GM21447 (cell line): Measurements from ENCODE around the gene MGAT4A.
"Not testable (repeated sequence)": the region's sequence is repeated elsewhere in the genome, so short reads cannot be mapped to it uniquely, and the experiment has no call there.

Experiments used
- ATAC-seq: cut with Tn5 transposase; IDR thresholded peaks from one replicate; pipeline ENCODE4 v1.9.1; 2021; ENCODE audit not compliant: unreplicated experiment

Gene MGAT4A

DNA sequence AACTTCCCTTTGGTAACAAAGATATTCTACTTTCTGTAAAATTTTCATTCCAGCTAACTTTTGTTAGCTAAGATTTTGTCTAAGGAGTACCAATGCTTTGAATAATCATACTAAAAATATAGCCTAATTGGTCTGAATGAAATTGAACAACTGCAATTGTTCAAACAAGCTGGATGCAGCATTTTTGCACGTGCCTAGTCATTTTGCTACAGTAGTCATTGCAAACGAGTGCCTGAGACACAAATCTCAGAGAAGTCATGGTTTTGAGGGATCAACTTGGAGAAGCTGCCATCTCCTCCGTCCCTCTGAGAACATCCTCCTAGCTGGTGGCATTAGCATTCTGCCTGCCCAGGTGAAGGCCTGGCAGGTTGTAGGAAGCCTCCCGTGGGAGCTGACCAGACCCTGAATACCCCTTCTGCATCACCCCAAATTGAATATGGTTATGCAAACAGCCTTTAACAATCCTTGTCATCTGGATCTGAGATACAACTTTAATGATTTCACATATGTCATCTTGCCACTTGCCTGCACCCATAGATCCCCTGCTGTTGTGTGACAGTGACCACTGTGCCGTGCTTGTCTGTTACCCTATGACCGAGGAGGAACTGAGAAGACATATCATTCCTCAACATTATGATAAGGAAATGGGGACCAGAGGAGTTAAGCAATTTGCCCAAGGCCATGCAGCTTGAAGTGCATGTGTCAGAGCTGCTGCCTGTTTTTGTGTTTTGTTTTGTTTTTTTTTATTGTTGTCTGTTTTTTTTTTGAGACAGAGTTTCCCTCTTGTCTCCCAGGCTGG, 29.1 kb upstream of the MGAT4A start:
- no peak for ATAC-seq

DNA sequence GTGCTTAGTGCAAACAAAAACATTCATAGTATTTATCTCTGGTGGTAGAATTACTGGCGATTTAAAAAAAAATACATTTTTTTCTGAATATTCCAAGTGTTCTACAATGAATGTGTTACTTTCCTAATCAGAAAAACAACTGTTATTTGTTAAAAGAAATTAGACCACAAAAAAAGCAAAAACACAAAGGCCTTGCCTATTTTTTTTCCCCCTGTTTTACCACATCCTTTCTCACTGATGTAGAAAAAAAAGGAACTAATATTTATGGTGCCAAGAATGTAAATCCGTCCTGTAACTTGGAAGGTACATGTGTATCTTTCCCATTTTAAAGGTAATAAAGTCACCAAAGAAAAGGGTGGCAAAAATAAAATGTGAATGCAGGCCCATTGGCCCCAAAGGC, 28.4 kb upstream of the MGAT4A start:
- no peak for ATAC-seq

DNA sequence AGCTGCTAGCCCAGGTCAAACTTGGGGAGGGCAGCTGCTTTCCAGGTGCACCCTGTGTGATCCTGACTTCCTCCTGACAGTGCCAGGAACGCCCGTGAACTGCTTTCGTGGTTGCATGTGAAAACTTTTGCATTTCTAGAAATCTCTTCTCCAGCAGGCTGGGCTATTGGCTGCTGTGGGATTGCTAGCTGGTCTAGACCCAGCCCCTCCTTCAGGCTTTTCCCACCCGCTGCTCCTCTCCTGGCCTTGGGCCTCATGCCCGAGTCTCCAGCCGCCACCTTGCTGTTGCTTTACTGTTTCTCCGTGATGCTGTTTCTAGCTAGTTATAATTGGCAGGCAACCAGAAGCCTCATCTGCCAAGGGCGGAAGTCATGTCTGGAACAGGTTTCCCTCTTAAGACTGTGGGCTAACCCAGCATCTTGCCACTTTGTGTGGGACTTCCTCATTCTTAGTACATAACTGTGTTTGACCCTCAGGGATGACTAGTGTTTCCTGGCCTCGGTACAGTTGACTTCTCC, 27.0 kb upstream of the MGAT4A start:
- ATAC-seq = peak; percentile 94

- ATAC-seq = no peak
Observed at GRCh38 chr2:98753801-98754200, 22.9 kb upstream of the MGAT4A start.

GRCh38 chr2:98752711-98753110, 21.8 kb upstream of the MGAT4A start:
- not testable (repeated sequence) for ATAC-seq

- no peak for ATAC-seq
Observed at GRCh38 chr2:98751748-98752147, 20.8 kb upstream of the MGAT4A start.

GRCh38 chr2:98750593-98751282, 19.8 kb upstream of the MGAT4A start:
- ATAC-seq = no peak

- no peak for ATAC-seq
Observed at GRCh38 chr2:98749066-98749450, 18.1 kb upstream of the MGAT4A start.

DNA sequence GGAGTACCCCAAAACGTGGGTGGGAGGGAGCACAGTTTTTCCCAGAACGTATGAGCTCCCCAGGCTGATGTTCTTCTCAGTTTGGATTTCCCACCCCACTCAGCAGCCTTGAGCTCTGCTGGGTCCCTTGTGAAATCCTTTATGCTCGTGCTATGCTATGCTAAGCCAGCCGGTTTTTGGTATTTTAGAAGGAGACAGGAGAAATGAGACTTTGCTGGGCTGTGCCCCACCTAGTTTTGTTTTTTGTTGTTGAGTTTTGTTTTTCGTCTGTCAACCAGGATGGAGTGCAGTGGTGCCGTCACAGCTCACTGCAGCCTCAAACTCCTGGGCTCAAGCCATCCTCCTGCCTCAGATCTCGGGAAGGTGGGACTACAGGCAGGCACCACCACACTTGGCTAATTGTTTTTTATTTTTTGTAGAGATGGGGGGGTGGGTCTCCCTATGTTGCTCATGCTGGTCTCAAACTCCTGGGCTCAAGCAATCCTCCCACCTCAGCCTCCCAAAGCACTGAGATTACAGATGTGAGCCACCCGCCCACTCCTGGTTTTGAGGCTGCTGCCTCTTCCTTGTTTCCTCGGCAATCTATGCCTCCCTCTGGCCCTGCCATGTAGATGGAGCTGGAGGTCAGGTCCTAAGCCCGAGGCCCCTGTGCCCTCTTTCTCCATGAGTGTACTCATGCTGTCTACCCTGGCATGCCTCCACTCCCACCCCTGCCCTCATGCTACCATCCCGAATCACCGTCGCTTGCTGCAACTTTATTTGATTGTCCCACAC, 17.5 kb upstream of the MGAT4A start:
- ATAC-seq = no peak

DNA sequence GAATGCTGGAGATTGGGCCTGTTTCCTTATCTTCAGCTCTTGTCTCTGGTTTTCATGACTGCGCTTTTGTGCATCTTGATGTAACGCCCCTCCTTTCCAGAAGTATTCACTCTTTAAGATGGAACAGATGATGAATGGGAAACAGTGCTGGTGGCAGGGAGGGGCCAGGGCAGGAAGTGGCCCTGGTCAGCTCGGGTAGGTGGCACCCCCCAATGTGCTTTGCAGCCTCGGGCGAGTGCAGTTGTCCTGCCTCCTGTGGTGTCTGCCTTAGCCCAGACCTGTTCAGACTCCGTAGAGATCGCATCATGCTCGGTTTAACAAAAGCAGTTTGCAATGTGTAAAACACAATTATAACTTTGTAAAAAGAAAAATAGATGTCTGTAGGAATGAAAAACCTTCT, 17.0 kb upstream of the MGAT4A start:
- no peak for ATAC-seq

DNA sequence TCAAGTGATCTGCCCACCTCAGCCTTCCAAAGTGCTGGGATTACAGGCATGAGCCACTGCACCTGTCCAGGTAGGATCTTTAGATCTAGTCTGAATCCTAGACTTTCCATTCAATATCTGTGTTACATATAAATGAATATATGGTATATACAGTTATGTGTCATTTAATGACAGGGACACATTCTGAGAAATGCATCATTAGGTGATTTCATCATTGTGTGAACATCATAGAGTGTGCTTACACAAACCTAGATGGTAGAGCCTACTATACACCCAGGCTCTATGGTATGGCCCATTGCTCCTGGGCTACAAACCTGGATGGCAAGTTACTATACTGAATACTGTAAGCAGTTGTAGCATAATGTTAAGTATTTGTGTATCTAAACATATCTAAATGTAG, 15.5 kb upstream of the MGAT4A start:
- ATAC-seq = no peak

DNA sequence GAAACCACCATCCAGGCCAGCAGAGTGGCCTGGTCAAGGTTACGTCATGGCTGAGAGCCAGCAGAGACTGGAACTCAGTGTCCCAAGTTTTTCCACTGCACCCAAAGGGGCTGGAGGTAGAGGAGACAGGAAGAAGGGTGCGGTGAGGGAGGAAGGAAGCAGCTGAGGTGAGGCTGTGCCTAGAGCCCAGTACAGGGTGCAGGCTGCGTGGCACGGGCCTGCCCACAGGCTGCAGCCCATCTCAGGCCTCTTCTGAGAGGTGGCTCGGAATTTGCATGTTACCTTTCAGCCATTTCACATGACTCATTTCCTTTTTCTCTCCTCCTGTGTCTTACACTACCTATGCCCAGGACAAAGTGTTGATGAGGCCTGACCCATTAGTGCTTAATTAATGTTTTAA, 13.7 kb upstream of the MGAT4A start:
- ATAC-seq = no peak

DNA sequence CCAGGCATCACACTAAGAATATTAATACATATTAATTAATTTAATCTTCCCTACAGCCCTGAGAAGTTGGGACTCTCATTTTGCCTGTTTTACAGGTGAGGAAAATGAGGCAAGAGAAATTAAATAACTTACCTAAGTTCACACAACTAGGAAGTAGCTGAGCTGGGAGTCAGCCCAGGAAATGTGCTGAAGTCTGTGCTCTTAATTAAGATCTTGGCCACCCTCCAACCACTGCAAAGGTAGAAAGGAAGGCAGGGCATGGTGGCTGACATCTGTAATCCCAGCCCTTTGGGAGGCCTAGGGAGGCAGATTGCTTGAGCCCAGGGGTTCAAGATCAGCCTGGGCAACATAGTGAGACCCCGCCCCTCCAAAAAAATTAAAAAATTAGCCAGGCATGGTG, 12.9 kb upstream of the MGAT4A start:
- no peak for ATAC-seq

- no peak for ATAC-seq
Observed at GRCh38 chr2:98739020-98739419, 8.1 kb upstream of the MGAT4A start.

- ATAC-seq = no peak
Observed at GRCh38 chr2:98738304-98738703, 7.4 kb upstream of the MGAT4A start.

GRCh38 chr2:98737848-98738247, 6.9 kb upstream of the MGAT4A start:
- ATAC-seq = no peak

GRCh38 chr2:98736464-98736889, 5.5 kb upstream of the MGAT4A start:
- no peak for ATAC-seq

- no peak for ATAC-seq
Observed at GRCh38 chr2:98734823-98735260, 3.9 kb upstream of the MGAT4A start.

DNA sequence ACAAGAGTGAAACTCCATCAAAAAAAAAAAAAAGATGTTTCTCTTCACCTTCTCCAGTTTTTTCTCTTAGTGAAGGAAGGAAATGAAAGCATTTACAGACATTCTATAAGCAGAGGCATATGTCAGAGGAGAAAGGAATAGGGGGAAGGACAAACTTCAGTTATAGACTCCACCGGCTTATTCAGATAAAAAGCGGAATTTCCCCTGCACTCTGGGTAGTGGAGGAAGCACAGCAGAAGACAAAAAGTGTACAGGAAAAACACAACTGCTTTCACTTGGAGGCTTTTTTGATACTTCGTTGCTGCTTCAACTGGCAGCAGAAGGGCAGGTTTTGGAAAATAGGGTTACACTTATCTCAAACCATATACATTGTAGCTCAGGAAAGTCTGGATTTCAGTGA, 3.2 kb upstream of the MGAT4A start:
- no peak for ATAC-seq

DNA sequence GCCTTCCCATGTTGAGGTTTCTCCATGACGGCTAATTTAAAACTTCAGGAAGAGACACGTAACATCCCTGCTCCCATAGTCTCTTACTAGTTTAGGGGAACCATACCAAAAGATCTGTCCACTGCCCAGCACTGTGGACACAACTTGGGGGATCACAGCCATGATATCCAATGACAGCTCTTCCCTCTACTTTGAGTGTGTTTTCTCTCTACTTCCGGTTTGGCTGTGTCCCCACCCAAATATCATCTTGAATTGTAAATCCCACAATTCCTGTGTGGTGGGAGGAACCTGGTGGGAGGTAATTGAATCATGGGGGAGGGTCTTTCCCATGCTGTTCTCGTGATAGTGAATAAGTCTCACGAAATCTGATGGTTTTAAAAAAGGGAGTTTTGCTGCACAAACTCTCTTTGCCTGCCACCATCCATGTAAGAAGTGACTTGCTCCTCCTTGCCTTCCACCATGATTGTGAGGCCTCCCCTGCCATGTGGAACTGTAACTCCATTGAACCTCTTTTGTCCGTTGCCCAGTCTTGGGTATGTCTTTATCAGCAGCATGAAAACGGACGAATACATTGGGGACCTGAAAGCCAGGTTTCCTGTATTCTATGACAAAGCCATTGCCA, 1.6 kb upstream of the MGAT4A start:
- ATAC-seq = no peak

DNA sequence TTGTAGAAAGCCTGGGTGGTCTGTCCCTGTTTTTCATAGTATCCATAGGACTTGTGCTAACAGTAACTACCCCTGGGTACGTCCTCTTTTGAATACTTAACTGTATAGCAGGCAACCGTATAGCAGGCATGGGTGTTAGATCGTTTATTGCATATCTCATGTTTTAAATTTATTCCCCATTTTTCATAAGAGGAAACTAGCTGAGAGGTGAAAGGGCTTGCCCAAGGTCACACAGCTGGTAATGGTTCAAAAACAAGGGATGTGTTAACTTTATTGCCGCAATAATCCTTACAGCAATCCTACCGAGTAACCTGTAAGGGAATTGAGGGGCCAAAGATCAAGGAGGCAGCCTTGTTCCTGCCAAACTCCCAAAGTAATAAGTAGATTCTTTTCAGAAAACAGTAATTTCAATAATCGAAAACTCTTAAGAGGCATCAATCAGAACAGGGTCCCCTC, 990 bp upstream of the MGAT4A start:
- no peak for ATAC-seq
